ENCODE data around the gene SMAD5.

SMAD5 gene

GRCh38 chr5:136228136-136228757, 95.6 kb downstream of the SMAD5 start:
- no peak for FAIRE-seq

DNA sequence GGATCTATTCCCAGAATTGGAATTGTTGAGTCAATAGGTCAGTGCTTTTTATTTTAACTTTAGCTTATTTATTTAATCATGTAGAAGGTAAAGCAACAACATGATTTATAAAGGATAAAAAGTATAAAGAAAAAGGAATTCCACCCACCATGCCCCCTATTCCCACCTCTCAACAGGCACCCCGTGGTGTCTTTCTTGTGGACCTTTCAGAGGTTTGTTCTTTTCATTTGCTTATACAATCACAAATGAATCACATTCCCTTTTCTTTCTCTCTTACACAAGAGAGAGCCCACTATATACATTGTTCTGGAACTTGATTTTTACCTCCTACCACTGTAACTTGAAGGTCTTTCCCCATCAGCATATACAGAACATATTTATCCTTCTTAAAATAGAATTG, 97.5 kb downstream of the SMAD5 start:
- no peak for FAIRE-seq

DNA sequence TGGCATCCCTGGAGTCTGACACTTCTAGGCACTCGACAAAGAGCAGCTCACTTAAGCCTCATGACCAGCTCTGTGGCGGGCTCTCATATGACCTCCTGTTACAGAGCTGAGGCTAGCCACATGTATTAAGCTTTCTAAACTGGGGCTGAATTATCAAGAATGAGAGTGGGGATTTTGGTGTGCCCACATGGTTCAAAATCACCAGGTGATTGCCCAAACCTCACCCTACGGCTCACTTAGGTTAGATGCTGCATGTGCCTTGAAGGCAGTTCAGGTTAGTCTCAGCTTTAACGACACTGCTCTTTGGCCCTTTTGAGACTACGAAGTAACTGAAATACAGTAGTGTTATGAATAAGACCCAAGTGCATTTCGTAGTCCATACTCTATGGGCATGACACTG, 99.7 kb downstream of the SMAD5 start:
- FAIRE-seq, result no peak

Measured in islet of Langerhans (tissue), 1 donor.